Measurements from ENCODE around the gene MAD1L1. TPM values are rescaled to one million over a fixed set of nuclear protein-coding genes. Genes with fewer than 3 reads are reported as not detected.

Gene MAD1L1
- total and polyA plus RNA-seq, 2 of the 4 experiments (the other 2 are of a cell fraction): 29.0 to 40.9 TPM

DNA sequence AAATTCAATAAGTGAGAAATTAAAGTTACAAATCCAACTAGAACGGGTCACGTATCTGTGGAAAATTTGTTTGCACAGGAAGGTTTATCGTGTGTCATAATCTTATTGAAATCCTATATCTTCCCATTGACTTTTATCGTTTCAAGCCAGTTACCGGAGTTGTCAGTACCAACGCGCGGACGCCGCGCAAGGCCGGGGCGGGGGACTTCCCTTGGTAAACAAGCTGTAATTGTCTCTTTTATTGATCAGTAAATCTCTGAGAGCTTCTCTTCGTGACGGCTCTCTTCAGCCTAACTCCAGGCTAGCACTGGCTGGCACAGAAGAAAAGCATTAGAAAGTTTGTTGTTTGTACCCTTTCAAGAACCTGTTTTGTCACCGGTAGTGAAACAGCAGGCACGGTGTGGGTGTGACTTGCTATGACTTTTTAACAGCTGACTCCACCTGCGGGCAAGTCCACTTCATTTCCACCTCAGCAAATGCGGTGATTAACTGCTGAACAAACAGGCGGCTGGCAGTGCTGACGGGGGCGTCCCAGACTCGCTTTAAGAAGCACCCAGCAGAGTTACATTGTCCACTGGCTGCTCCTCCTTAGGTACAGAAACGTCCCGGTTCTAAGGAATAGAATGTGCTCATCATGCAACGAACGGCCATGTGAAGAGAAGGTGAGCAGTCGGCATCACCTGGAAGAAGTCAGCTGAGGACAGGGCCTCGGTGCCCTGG, 215.8 kb downstream of the MAD1L1 start:
- WGBS, 2 experiments (ENCODE audit: extremely low coverage in 2 of 2, insufficient read length in 1 of 2): 90% methylated on average over 11 of the region's 29 CpGs; no CpG with 5 or more reads in 1 of the 2 experiments
- no peak overlapping the region for H2BK5ac ChIP-seq (ENCODE audit: low read depth, low read length, poor library complexity, severe bottlenecking)
- H4K8ac ChIP-seq (ENCODE audit: low read depth in 2 of 2, low read length in 2 of 2): no peak overlapping the region

More for the DNA sequence above, 215.8 kb downstream of the MAD1L1 start:
- no peak overlapping the region for H2BK120ac ChIP-seq (ENCODE audit: low read depth, low read length)
- no peaks in the 10 kb centered on the region for H3K9me3 ChIP-seq (ENCODE audit: control insufficient read depth, insufficient read depth, low read length)
- peaks cover 15% of the 10 kb centered on the region for H3K9me1 ChIP-seq (ENCODE audit: insufficient read depth, low read length)
- no peak overlapping the region for H3K9ac ChIP-seq (ENCODE audit: low read depth, low read length)
- H3K79me1 ChIP-seq (ENCODE audit: low read depth in 1 of 2, low read length in 2 of 2): peaks cover 1 to 28% of the 10 kb centered on the region in 2 experiments
- no peak overlapping the region for H3K14ac ChIP-seq (replicated peaks; ENCODE audit: low read depth, low read length)
- H2AK9ac ChIP-seq (replicated peaks; ENCODE audit: low read depth, low read length, poor library complexity): no peak overlapping the region
- no peak overlapping the region for H3K4me3 ChIP-seq (ENCODE audit: insufficient read depth, low read depth, low read length)
- intact Hi-C loops (cut with micrococcal nuclease) (no loop called here), dilution Hi-C loops (cut with HindIII; ENCODE audit: low sequenced_read_pairs, unreplicated experiment) (no loop called here), in situ Hi-C loops (cut with MboI; ENCODE audit: low sequenced_read_pairs) (no loop called here)
- no peak overlapping the region for H2AK5ac ChIP-seq (ENCODE audit: low read depth, low read length)
- no peak overlapping the region for H3K4ac ChIP-seq (ENCODE audit: low read depth, low read length)
- no peak overlapping the region for H4K91ac ChIP-seq (ENCODE audit: insufficient read depth, low read depth, low read length)
- no peak overlapping the region for H3K56ac ChIP-seq (ENCODE audit: extremely low read depth, insufficient read depth, low read length)
- DNase-seq: no peak
- no peak overlapping the region for H3K23ac ChIP-seq (ENCODE audit: low read depth, low read length)
- H3K27me3 ChIP-seq (ENCODE audit: control insufficient read depth, insufficient read depth, low read length): no peaks in the 10 kb centered on the region
- no TSS peak for BruUV-seq (replicated peaks)
- H3K18ac ChIP-seq (ENCODE audit: low read depth, low read length): no peak overlapping the region
- H4K20me1 ChIP-seq (ENCODE audit: insufficient read depth, low read length): no peaks in the 10 kb centered on the region; the same call in 1 of the 2 replicates
- H4K5ac ChIP-seq (ENCODE audit: low read depth, low read length): no peak overlapping the region
- POLR2A ChIA-PET (ENCODE audit: unreplicated experiment): no interaction called here
- H3K27ac ChIP-seq (ENCODE audit: insufficient read depth, low read length): no peak overlapping the region
- H3K4me2 ChIP-seq (ENCODE audit: low read depth, low read length): no peak overlapping the region
- no peak for TF ChIP-seq RAD21 (IDR thresholded peaks at IDR 0.05; ENCODE audit: low read length)
- TF ChIP-seq, protein P1, sequence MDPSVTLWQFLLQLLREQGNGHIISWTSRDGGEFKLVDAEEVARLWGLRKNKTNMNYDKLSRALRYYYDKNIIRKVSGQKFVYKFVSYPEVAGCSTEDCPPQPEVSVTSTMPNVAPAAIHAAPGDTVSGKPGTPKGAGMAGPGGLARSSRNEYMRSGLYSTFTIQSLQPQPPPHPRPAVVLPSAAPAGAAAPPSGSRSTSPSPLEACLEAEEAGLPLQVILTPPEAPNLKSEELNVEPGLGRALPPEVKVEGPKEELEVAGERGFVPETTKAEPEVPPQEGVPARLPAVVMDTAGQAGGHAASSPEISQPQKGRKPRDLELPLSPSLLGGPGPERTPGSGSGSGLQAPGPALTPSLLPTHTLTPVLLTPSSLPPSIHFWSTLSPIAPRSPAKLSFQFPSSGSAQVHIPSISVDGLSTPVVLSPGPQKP (IDR thresholded peaks at IDR 0.05; ENCODE audit: borderline replicate concordance, low read depth, low read length): no peak
- TF ChIP-seq CTCF (conservative IDR thresholded peaks at IDR 0.05; ENCODE audit: low read depth, low read length): no peak
- TF ChIP-seq RCOR1 (IDR thresholded peaks at IDR 0.05; ENCODE audit: insufficient replicate concordance, low read length): no peak
- TF ChIP-seq SMC3 (IDR thresholded peaks at IDR 0.05; ENCODE audit: low read depth, low read length): no peak
- TF ChIP-seq, protein P2, sequence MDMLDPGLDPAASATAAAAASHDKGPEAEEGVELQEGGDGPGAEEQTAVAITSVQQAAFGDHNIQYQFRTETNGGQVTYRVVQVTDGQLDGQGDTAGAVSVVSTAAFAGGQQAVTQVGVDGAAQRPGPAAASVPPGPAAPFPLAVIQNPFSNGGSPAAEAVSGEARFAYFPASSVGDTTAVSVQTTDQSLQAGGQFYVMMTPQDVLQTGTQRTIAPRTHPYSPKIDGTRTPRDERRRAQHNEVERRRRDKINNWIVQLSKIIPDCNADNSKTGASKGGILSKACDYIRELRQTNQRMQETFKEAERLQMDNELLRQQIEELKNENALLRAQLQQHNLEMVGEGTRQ (IDR thresholded peaks at IDR 0.05; ENCODE audit: low read depth, low read length): no peak
- no peak for TF ChIP-seq MXI1 (IDR thresholded peaks at IDR 0.05; ENCODE audit: borderline replicate concordance, low read depth, low read length)
- no peak for TF ChIP-seq CEBPB (IDR thresholded peaks at IDR 0.05; ENCODE audit: low read depth, low read length)
- TF ChIP-seq RFX5 (IDR thresholded peaks at IDR 0.05; ENCODE audit: low read depth, low read length): no peak
- TF ChIP-seq POLR2A (IDR thresholded peaks at IDR 0.05; ENCODE audit: low read depth, low read length): no peak
- TF ChIP-seq NFE2L2 (IDR thresholded peaks at IDR 0.05; ENCODE audit: low read depth, low read length): no peak
- TF ChIP-seq MAFK (IDR thresholded peaks at IDR 0.05; ENCODE audit: low read depth, low read length): no peak
- TF ChIP-seq MAZ (IDR thresholded peaks at IDR 0.05; ENCODE audit: borderline replicate concordance, low read depth, low read length): no peak
- TF ChIP-seq BHLHE40 (IDR thresholded peaks at IDR 0.05; ENCODE audit: low read depth, low read length): no peak
- no peak for TF ChIP-seq CHD1 (IDR thresholded peaks at IDR 0.05; ENCODE audit: low read depth, low read length)
- TF ChIP-seq FOS (IDR thresholded peaks at IDR 0.05; ENCODE audit: low read depth, low read length): no peak
- no peak overlapping the region for H2AFZ ChIP-seq (replicated peaks; ENCODE audit: low read length, poor library complexity)
- H3K36me3 ChIP-seq (ENCODE audit: control insufficient read depth, insufficient read depth, low read length): 0 out of 2 replicates have a peak, but pooled peaks cover 2% of the 10 kb centered on the region
- no peak overlapping the region for H2BK20ac ChIP-seq (ENCODE audit: low read depth, low read length)
- CTCF ChIA-PET: no interaction called here
- no peak overlapping the region for H2BK15ac ChIP-seq (ENCODE audit: low read depth, low read length)
- H3K4me1 ChIP-seq (ENCODE audit: control insufficient read depth, insufficient read depth, low read length): peaks cover 26% of the 10 kb centered on the region
- no peak for ATAC-seq (ENCODE audit: low read depth)
